Gastrocnemius medialis (tissue), 4 donors: ENCODE results near the gene MRM2. TPM values are rescaled to one million over a fixed set of nuclear protein-coding genes. Genes with fewer than 3 reads are reported as not detected.

Experiments used
- ATAC-seq, 2 donors: fragments of 150-250 bp; one replicate each; pipeline ENCODE4 v1.9.1; 2016
- DNase-seq, 2 donors: peaks; one replicate each; pipeline ENCODE4 v3.0.0-alpha.2; 2019
- H3K27ac ChIP-seq, 4 donors: fragments of 200-600 bp; sonication (generic); 1 replicate in 1 of 4; 2 replicates in 3 of 4; pipeline ENCODE4 v1.5.1; 2016 to 2018; ENCODE audit warnings: mild to moderate bottlenecking in 2 of 4, moderate library complexity in 1 of 4
- H3K27me3 ChIP-seq, 3 donors: fragments of 200-600 bp; sonication (generic) in 2 of 3; 1 replicate in 1 of 3; 2 replicates in 2 of 3; pipeline versions ENCODE4 v1.5.1 to v1.6.0; 2016 to 2019; ENCODE audit warnings: mild to moderate bottlenecking in 1 of 3, moderate library complexity in 1 of 3
- H3K36me3 ChIP-seq, 2 donors: fragments of 200-600 bp; sonication (generic) in 1 of 2; one replicate each; pipeline ENCODE4 v1.5.1; 2017 to 2018
- H3K4me1 ChIP-seq, 2 donors: fragments of 200-600 bp; sonication (generic) in 1 of 2; one replicate each; pipeline ENCODE4 v1.5.1; 2016 to 2017; ENCODE audit warnings: mild to moderate bottlenecking in 2 of 2
- H3K4me3 ChIP-seq, 4 donors: fragments of 200-600 bp; sonication (generic) in 3 of 4; 1 replicate in 1 of 4; 2 replicates in 3 of 4; pipeline ENCODE4 v1.5.1; 2016 to 2019; ENCODE audit warnings: mild to moderate bottlenecking in 2 of 4
- H3K9me3 ChIP-seq, 3 donors: fragments of 200-600 bp; sonication (generic) in 2 of 3; 1 replicate in 1 of 3; 2 replicates in 2 of 3; pipeline ENCODE4 v1.5.1; 2016 to 2019
- CTCF ChIP-seq, 5 experiments: fragments of 450-650 bp in 3 of 5; fragments of 200-600 bp in 2 of 5; sonication (generic) in 2 of 5; IDR thresholded peaks in 4 of 5; conservative IDR thresholded peaks in 1 of 5; 1 replicate in 4 of 5; 2 replicates in 1 of 5; pipeline ENCODE4 v1.5.1; 2016 to 2019; ENCODE audit warnings: antibody characterized with exemption in 5 of 5, mild to moderate bottlenecking in 3 of 5, moderate library complexity in 3 of 5
- POLR2A ChIP-seq, 2 donors: fragments of 450-650 bp; IDR thresholded peaks; one replicate each; pipeline ENCODE4 v1.6.1; 2017; ENCODE audit warnings: antibody characterized with exemption in 2 of 2, mild to moderate bottlenecking in 2 of 2, moderate library complexity in 2 of 2
- in situ Hi-C, 4 donors: fragments of 200-750 bp; cut with MboI; loops; one replicate each; pipeline versions ENCODE4 v1.15.0 to v1.8.0; 2017; ENCODE audit warnings: low sequenced_read_pairs in 4 of 4
- intact Hi-C: fragments of 100-400 bp; cut with DNase I; formaldehyde crosslinking; loops from one replicate; pipeline ENCODE4 v1.15.1; 2023; ENCODE audit warnings: low total_unique reads
- total RNA-seq, 4 donors: library from RNA; depleted of rRNA; stranded (reverse); fragments of >200 nt; gene quantifications; one replicate each; pipeline versions ENCODE4 v1.1.0 to v1.2.3, GENCODE V29; 2016

Gene MRM2
- total RNA-seq, 4 donors from 2014 or later: 14.1 to 41.7 (median 16.9) TPM

DNA sequence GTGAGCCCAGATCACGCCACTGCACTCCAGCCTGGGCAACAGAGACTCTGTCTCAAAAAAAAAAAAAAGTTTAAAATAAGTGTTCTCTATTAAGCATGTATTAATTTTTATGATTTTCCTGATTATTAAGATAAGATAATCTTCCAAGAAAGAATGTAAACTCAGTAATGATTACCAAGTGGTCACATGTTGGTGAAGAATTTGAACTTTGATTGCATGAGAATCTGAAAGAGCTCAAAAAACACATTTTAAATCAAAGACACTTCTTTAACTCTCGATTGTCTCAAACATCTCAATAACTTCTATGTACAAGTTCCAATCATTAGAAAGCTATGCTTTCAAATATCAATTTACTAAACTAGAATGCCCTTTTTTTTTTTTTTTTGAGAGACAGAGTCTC lies 38.4 kb upstream of the MRM2 start:
- ATAC-seq (no peak), DNase-seq (no peak)
- intact Hi-C loops (no loop called here), in situ Hi-C loops (no loop called here)
- Histone ChIP-seq H3K4me1 (no peaks in the 10 kb centered on the region), H3K27ac (no peak overlapping the region), H3K4me3 (no peak overlapping the region), H3K27me3 (no peaks in the 10 kb centered on the region), H3K36me3 (no peaks in the 10 kb centered on the region), H3K9me3 (no peaks in the 10 kb centered on the region)
- no peak for TF ChIP-seq CTCF (IDR thresholded peaks at IDR 0.05 in 4 of 5, conservative IDR thresholded peaks at IDR 0.05 in 1 of 5)
- TF ChIP-seq POLR2A (IDR thresholded peaks at IDR 0.05): no peak

- Histone ChIP-seq H3K4me3 (no peak overlapping the region), H3K36me3 (no peaks in the 10 kb centered on the region), H3K27ac (no peak overlapping the region), H3K9me3 (no peaks in the 10 kb centered on the region), H3K27me3 (no peaks in the 10 kb centered on the region), H3K4me1 (no peaks in the 10 kb centered on the region)
- intact Hi-C loops (no loop called here), in situ Hi-C loops (no loop called here)
- DNase-seq (no peak), ATAC-seq (no peak)
- no peak for TF ChIP-seq CTCF (IDR thresholded peaks at IDR 0.05 in 4 of 5, conservative IDR thresholded peaks at IDR 0.05 in 1 of 5)
- TF ChIP-seq POLR2A (IDR thresholded peaks at IDR 0.05): no peak
Observed at GRCh38 chr7:2279896-2280295, 37.9 kb upstream of the MRM2 start.

GRCh38 chr7:2278026-2278425 lies 36.0 kb upstream of the MRM2 start:
- in situ Hi-C loops: no loop called here
- Histone ChIP-seq H3K27ac (no peak overlapping the region), H3K4me3 (no peak overlapping the region), H3K36me3 (no peaks in the 10 kb centered on the region), H3K27me3 (no peaks in the 10 kb centered on the region), H3K4me1 (no peaks in the 10 kb centered on the region), H3K9me3 (no peaks in the 10 kb centered on the region)
- DNase-seq (no peak), ATAC-seq (no peak)
- TF ChIP-seq POLR2A (IDR thresholded peaks at IDR 0.05): no peak
- no peak for TF ChIP-seq CTCF (IDR thresholded peaks at IDR 0.05 in 4 of 5, conservative IDR thresholded peaks at IDR 0.05 in 1 of 5)
- intact Hi-C loops: no loop called here

DNA sequence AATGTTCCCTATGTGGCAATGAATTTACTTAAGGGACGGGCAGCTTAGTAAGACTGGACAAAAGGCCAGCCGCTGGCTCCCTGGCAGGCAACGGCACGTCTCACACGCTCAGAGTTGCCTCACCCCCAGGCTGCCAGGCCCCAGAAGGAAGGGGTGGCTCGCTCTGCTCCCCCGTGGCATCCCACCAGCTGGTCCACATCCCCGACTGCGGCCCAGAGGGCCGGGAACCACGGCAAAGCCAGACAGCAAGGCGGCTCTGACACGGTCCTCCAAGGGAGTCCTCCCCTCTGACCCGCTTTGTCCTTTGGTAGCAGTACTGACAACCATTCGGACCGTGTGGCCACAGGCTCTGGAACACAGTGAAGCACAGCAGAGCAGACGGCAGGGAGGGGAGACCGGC lies 34.1 kb upstream of the MRM2 start:
- no peak overlapping the region for H3K4me3 ChIP-seq
- H3K9me3 ChIP-seq: no peaks in the 10 kb centered on the region
- intact Hi-C loops (no loop called here), in situ Hi-C loops (no loop called here)
- no peaks in the 10 kb centered on the region for H3K27me3 ChIP-seq
- H3K4me1 ChIP-seq: no peaks in the 10 kb centered on the region
- no peak for DNase-seq
- ATAC-seq: no peak
- TF ChIP-seq POLR2A (IDR thresholded peaks at IDR 0.05): no peak
- no peak for TF ChIP-seq CTCF (IDR thresholded peaks at IDR 0.05 in 4 of 5, conservative IDR thresholded peaks at IDR 0.05 in 1 of 5)
- no peaks in the 10 kb centered on the region for H3K36me3 ChIP-seq
- H3K27ac ChIP-seq: no peak overlapping the region

- H3K27ac ChIP-seq: no peak overlapping the region
- no peaks in the 10 kb centered on the region for H3K4me1 ChIP-seq
- intact Hi-C loops: no loop called here
- DNase-seq (no peak), ATAC-seq (no peak)
- H3K27me3 ChIP-seq: no peaks in the 10 kb centered on the region
- in situ Hi-C loops: no loop called here
- no peak for TF ChIP-seq CTCF (IDR thresholded peaks at IDR 0.05 in 4 of 5, conservative IDR thresholded peaks at IDR 0.05 in 1 of 5)
- no peak for TF ChIP-seq POLR2A (IDR thresholded peaks at IDR 0.05)
- no peaks in the 10 kb centered on the region for H3K9me3 ChIP-seq
- H3K4me3 ChIP-seq: no peak overlapping the region
- H3K36me3 ChIP-seq: no peaks in the 10 kb centered on the region
Observed at GRCh38 chr7:2275101-2275500, 33.1 kb upstream of the MRM2 start.
